OCI-LY7 (cell line): ENCODE measurements around the gene KCNJ15. TPM values are rescaled to one million over a fixed set of nuclear protein-coding genes. Genes with fewer than 3 reads are reported as not detected.

Experiments
- BruUV-seq: library from RNA; stranded (reverse); fragments of 400-500 nt; replicated peaks from 2 replicates; lab custom pipeline; 2021; lab: Mats Ljungman, UMichigan
- CTCF ChIA-PET: fragments of 300-600 bp; sonication (Branson Sonifier 250); formaldehyde crosslinking; loops from one replicate; lab custom pipeline; 2022; ENCODE audit warnings: antibody characterized with exemption; ENCODE audit not compliant: unreplicated experiment; lab: Charles Lee
- POLR2A ChIA-PET: fragments of 300-600 bp; sonication (Branson Sonifier 250); formaldehyde crosslinking; loops from one replicate; lab custom pipeline; 2022; ENCODE audit warnings: antibody characterized with exemption; lab: Charles Lee
- DNase-seq: peaks from one replicate; pipeline ENCODE4 v3.0.0-alpha.2; 2015; ENCODE audit warnings: low spot score
- H2AFZ ChIP-seq: fragments of 200-600 bp; sonication (generic), shearing (Covaris generic); 2 replicates; pipeline ENCODE4 v1.6.1; 2014; ENCODE audit warnings: mild to moderate bottlenecking, antibody characterized with exemption, low read length, moderate library complexity
- H3K27ac ChIP-seq: fragments of 200-600 bp; sonication (generic); 2 replicates; pipeline ENCODE4 v1.5.1; 2014; ENCODE audit warnings: mixed run types, low read depth, mild to moderate bottlenecking, moderate library complexity, low read length, inconsistent platforms; ENCODE audit not compliant: poor library complexity, severe bottlenecking
- H3K36me3 ChIP-seq: fragments of 200-600 bp; sonication (generic); 2 replicates; pipeline ENCODE4 v1.6.1; 2014; ENCODE audit warnings: mild to moderate bottlenecking, antibody characterized with exemption, low read length, moderate library complexity, mixed read lengths; ENCODE audit not compliant: insufficient read depth
- H3K4me1 ChIP-seq: fragments of 200-600 bp; sonication (generic); 2 replicates; pipeline ENCODE4 v1.5.1; 2014; ENCODE audit warnings: mild to moderate bottlenecking, low read length; ENCODE audit not compliant: insufficient read depth, poor library complexity, severe bottlenecking
- H3K4me2 ChIP-seq: fragments of 200-600 bp; sonication (generic); 2 replicates; pipeline ENCODE4 v1.6.1; 2014; ENCODE audit warnings: mild to moderate bottlenecking, low read length
- H3K4me3 ChIP-seq: fragments of 200-600 bp; sonication (generic); 2 replicates; pipeline ENCODE4 v1.5.1; 2014; ENCODE audit warnings: mild to moderate bottlenecking, low read depth, low read length; ENCODE audit not compliant: poor library complexity, severe bottlenecking
- H3K79me2 ChIP-seq: fragments of 200-600 bp; sonication (generic); 2 replicates; pipeline ENCODE4 v1.6.1; 2016; ENCODE audit warnings: low read depth, mild to moderate bottlenecking, low read length, moderate library complexity, mixed read lengths; ENCODE audit not compliant: insufficient read depth
- H3K9me2 ChIP-seq: fragments of 200-600 bp; sonication (generic); 2 replicates; pipeline ENCODE4 v1.6.1; 2016; ENCODE audit warnings: mild to moderate bottlenecking, low read length, mixed read lengths; ENCODE audit not compliant: insufficient read depth
- H3K9me3 ChIP-seq: fragments of 200-600 bp; sonication (generic); 2 replicates; pipeline ENCODE4 v1.6.1; 2014; ENCODE audit warnings: mild to moderate bottlenecking, mixed run types, low read length, mixed read lengths
- H4K20me1 ChIP-seq: fragments of 200-600 bp; sonication (generic); 2 replicates; pipeline ENCODE4 v1.6.1; 2014; ENCODE audit warnings: mild to moderate bottlenecking, antibody characterized with exemption, low read length, moderate library complexity, mixed read lengths; ENCODE audit not compliant: insufficient read depth
- CTCF ChIP-seq: fragments of 200-600 bp; sonication (generic); conservative IDR thresholded peaks from 2 replicates; pipeline ENCODE4 v1.5.1; 2014; ENCODE audit warnings: mild to moderate bottlenecking, antibody characterized with exemption, low read length, moderate library complexity, mixed read lengths
- EZH2phosphoT487 ChIP-seq: fragments of 200-600 bp; sonication (generic); IDR thresholded peaks from 2 replicates; pipeline ENCODE4 v1.6.1; 2018; ENCODE audit warnings: low read depth, borderline replicate concordance, mild to moderate bottlenecking, mixed run types, antibody characterized with exemption, low read length, moderate library complexity, mixed read lengths
- intact Hi-C: fragments of 100-400 bp; cut with micrococcal nuclease; formaldehyde crosslinking; loops from one replicate; pipeline ENCODE4 v1.10.0; 2022; ENCODE audit not compliant: unreplicated experiment
- total RNA-seq, 2 experiments: library from RNA; depleted of rRNA in 1 of 2; stranded (reverse); fragments of >200 nt in 1 of 2; shearing (Covaris generic) in 1 of 2; gene quantifications; 2 replicates each; pipeline ENCODE4 v1.2.3, GENCODE V29; 2014 to 2022

Gene KCNJ15
- total RNA-seq, 2 experiments from 2014 or later, result not detected

GRCh38 chr21:38349977-38350376 is 93.2 kb downstream of the KCNJ15 start:
- Histone ChIP-seq H3K4me1 (no peaks in the 10 kb centered on the region), H3K36me3 (no peaks in the 10 kb centered on the region), H3K9me3 (no peaks in the 10 kb centered on the region), H4K20me1 (no peaks in the 10 kb centered on the region), H3K79me2 (no peaks in the 10 kb centered on the region), H3K4me2 (no peak overlapping the region), H2AFZ (no peak overlapping the region), H3K4me3 (no peak overlapping the region), H3K27ac (no peak overlapping the region), H3K9me2 (no peaks in the 10 kb centered on the region)
- intact Hi-C loops, result loop anchor here (5.0 kb wide), 1 partner anchor 193 kb away; no protein-coding TSS in a partner anchor
- DNase-seq, result no peak
- ChIA-PET CTCF (no interaction called here), POLR2A (no interaction called here)
- no TSS peak for BruUV-seq
- TF ChIP-seq CTCF (no peak), EZH2phosphoT487 (no peak)

- H3K4me2 ChIP-seq, result no peak overlapping the region
- CTCF ChIA-PET, result no interaction called here
- no peaks in the 10 kb centered on the region for H3K36me3 ChIP-seq
- intact Hi-C loops, result loop anchor here (5.0 kb wide), 1 partner anchor 193 kb away; no protein-coding TSS in a partner anchor
- no peak overlapping the region for H3K27ac ChIP-seq
- no peaks in the 10 kb centered on the region for H3K9me3 ChIP-seq
- no peaks in the 10 kb centered on the region for H3K9me2 ChIP-seq
- H3K4me1 ChIP-seq, result no peaks in the 10 kb centered on the region
- no peak for DNase-seq
- BruUV-seq, result no TSS peak
- no peak overlapping the region for H2AFZ ChIP-seq
- no peaks in the 10 kb centered on the region for H4K20me1 ChIP-seq
- POLR2A ChIA-PET, result no interaction called here
- TF ChIP-seq EZH2phosphoT487, result no peak
- TF ChIP-seq CTCF, result no peak
- H3K4me3 ChIP-seq, result no peak overlapping the region
- no peaks in the 10 kb centered on the region for H3K79me2 ChIP-seq
Measured at GRCh38 chr21:38350684-38351083, 93.9 kb downstream of the KCNJ15 start.

GRCh38 chr21:38351176-38351959 is 94.6 kb downstream of the KCNJ15 start:
- DNase-seq, result no peak

More at GRCh38 chr21:38351176-38351959, 94.6 kb downstream of the KCNJ15 start:
- POLR2A ChIA-PET, result no interaction called here
- H4K20me1 ChIP-seq, result no peaks in the 10 kb centered on the region
- H3K9me3 ChIP-seq, result no peaks in the 10 kb centered on the region
- H3K27ac ChIP-seq, result no peak overlapping the region
- no peaks in the 10 kb centered on the region for H3K79me2 ChIP-seq
- BruUV-seq, result no TSS peak
- no peaks in the 10 kb centered on the region for H3K4me1 ChIP-seq
- intact Hi-C loops, result loop anchor here (5.0 kb wide), 1 partner anchor 194 kb away; no protein-coding TSS in a partner anchor
- CTCF ChIA-PET, result interaction anchor here (0.5 kb wide), 1 partner anchor 71 kb away, joined by 3 read pairs; no protein-coding TSS in a partner anchor
- no peak overlapping the region for H3K4me3 ChIP-seq
- no peak overlapping the region for H3K4me2 ChIP-seq
- H3K36me3 ChIP-seq, result no peaks in the 10 kb centered on the region
- H2AFZ ChIP-seq, result no peak overlapping the region
- TF ChIP-seq CTCF (no peak), EZH2phosphoT487 (no peak)
- no peaks in the 10 kb centered on the region for H3K9me2 ChIP-seq
